K562 (cell line): Measurements from ENCODE around the gene OSBPL10. TPM values are rescaled to one million over a fixed set of nuclear protein-coding genes. Genes with fewer than 3 reads are reported as not detected.

Experiments used
- ATAC-seq: fragments of 200-7000 bp; cut with Tn5 transposase; 3 replicates; pipeline ENCODE4 v1.9.1; 2020; ENCODE audit warnings: moderate library complexity
- BruUV-seq: library from RNA; stranded (reverse); fragments of 400-500 nt; replicated peaks from 2 replicates; lab custom pipeline; 2021; lab: Mats Ljungman, UMichigan
- CTCF ChIA-PET: fragments of 300-600 bp; formaldehyde crosslinking; extraction: SDS; loops from one replicate; lab custom pipeline; 2021; ENCODE audit warnings: low intra/inter-chr PET ratio; lab: Yijun Ruan, JAX
- POLR2A ChIA-PET: fragments of 300-600, 350-650 bp; sonication (Branson Sonifier 250); formaldehyde crosslinking; extraction: SDS; loops from one replicate; lab custom pipeline; 2021; ENCODE audit warnings: antibody characterized with exemption, inconsistent platforms; lab: Yijun Ruan, JAX
- DNase-seq, 4 experiments: peaks; one replicate each; pipeline versions ENCODE4 v3.0.0 to v3.0.0-alpha.2; 2011 to 2018; ENCODE audit warnings: low spot score in 3 of 4, mixed read lengths in 3 of 4; ENCODE audit errors: extremely low read depth in 1 of 4
- FAIRE-seq: peaks from 2 replicates; lab custom pipeline; 2011; peaks lifted over from hg19 to GRCh38; lab: Jason Lieb, UNC
- H2AFZ ChIP-seq: 2 replicates; pipeline ENCODE4 v1.6.0; 2011; ENCODE audit warnings: low read depth, low read length, control low read depth, inconsistent platforms
- H3K27ac ChIP-seq: fragments of 200-600 bp; 3 replicates; pipeline ENCODE4 v1.8.0; 2011; ENCODE audit warnings: low read depth, mild to moderate bottlenecking, control low read depth, inconsistent platforms, low read length, moderate library complexity, mixed read lengths; ENCODE audit errors: extremely low read depth
- H3K27me3 ChIP-seq, 2 experiments: fragments of 300-600 bp in 1 of 2; 2 replicates in 1 of 2; 3 replicates in 1 of 2; pipeline versions ENCODE4 v1.6.0 to v1.8.0; 2011; ENCODE audit warnings: inconsistent platforms in 2 of 2, low read length in 2 of 2, mild to moderate bottlenecking in 1 of 2, mixed read lengths in 1 of 2, moderate library complexity in 1 of 2; ENCODE audit not compliant: control insufficient read depth in 2 of 2, insufficient read depth in 2 of 2
- H3K36me3 ChIP-seq: fragments of 300-600 bp; 3 replicates; pipeline ENCODE4 v1.8.0; 2011; ENCODE audit warnings: mild to moderate bottlenecking, low read length, inconsistent platforms; ENCODE audit not compliant: control insufficient read depth, insufficient read depth
- H3K4me1 ChIP-seq, 2 experiments: fragments of 200-600 bp in 1 of 2; replicated peaks in 1 of 2; 2 replicates in 1 of 2; 3 replicates in 1 of 2; pipeline versions ENCODE4 v1.5.1 to v1.8.0; 2011; ENCODE audit warnings: inconsistent platforms in 2 of 2, low read length in 2 of 2, mild to moderate bottlenecking in 1 of 2, mixed read lengths in 1 of 2, moderate library complexity in 1 of 2; ENCODE audit not compliant: control insufficient read depth in 2 of 2, insufficient read depth in 2 of 2
- H3K4me2 ChIP-seq: 2 replicates; pipeline ENCODE4 v1.6.1; 2011; ENCODE audit warnings: low read length, control low read depth, inconsistent platforms, mixed read lengths; ENCODE audit not compliant: insufficient read depth
- H3K4me3 ChIP-seq: fragments of 200-600 bp; sonication (generic), shearing (Covaris generic); 2 replicates; pipeline ENCODE4 v1.5.1; 2016; ENCODE audit warnings: control low read depth, inconsistent platforms
- H3K79me2 ChIP-seq: fragments of 200-600 bp; 3 replicates; pipeline ENCODE4 v1.8.0; 2011; ENCODE audit warnings: low read length, inconsistent platforms; ENCODE audit not compliant: control insufficient read depth, insufficient read depth
- H3K9ac ChIP-seq, 2 experiments: 2 replicates each; pipeline versions ENCODE4 v1.6.0 to v1.6.1; 2011; ENCODE audit warnings: low read depth in 2 of 2, low read length in 2 of 2, control low read depth in 1 of 2, inconsistent platforms in 1 of 2, mild to moderate bottlenecking in 1 of 2, mixed read lengths in 1 of 2; ENCODE audit not compliant: insufficient read depth in 1 of 2
- H3K9me1 ChIP-seq: one replicate; pipeline ENCODE4 v1.6.0; 2011; ENCODE audit warnings: inconsistent platforms, mild to moderate bottlenecking, low read length, moderate library complexity; ENCODE audit not compliant: control insufficient read depth, insufficient read depth
- H3K9me3 ChIP-seq: replicated peaks from 2 replicates; pipeline ENCODE4 v1.5.1; 2011; ENCODE audit warnings: low read depth, low read length, inconsistent platforms; ENCODE audit not compliant: control insufficient read depth, insufficient read depth
- H4K20me1 ChIP-seq: replicated peaks from 2 replicates; pipeline ENCODE4 v1.6.1; 2011; ENCODE audit warnings: low read length, inconsistent platforms, mixed read lengths; ENCODE audit not compliant: control insufficient read depth, insufficient read depth
- FOXA1 ChIP-seq: fragments of 450-650 bp; IDR thresholded peaks from 2 replicates; pipeline ENCODE4 v1.6.1; 2016; ENCODE audit warnings: mild to moderate bottlenecking, borderline replicate concordance
- PTTG1 ChIP-seq: fragments of 450-650 bp; IDR thresholded peaks from 2 replicates; pipeline ENCODE4 v1.6.1; 2016; ENCODE audit warnings: low read depth, mild to moderate bottlenecking, missing genetic modification characterization, missing compliant biosample characterization
- SP2 ChIP-seq: IDR thresholded peaks from 2 replicates; pipeline ENCODE4 v1.6.1; 2011; ENCODE audit warnings: mild to moderate bottlenecking, low read depth, low read length, moderate library complexity; ENCODE audit not compliant: poor library complexity, severe bottlenecking; ENCODE audit errors: extremely low read depth
- TCF3 ChIP-seq: sonication (generic); formaldehyde crosslinking; IDR thresholded peaks from 2 replicates; pipeline ENCODE4 v1.4.0; 2020; ENCODE audit warnings: mild to moderate bottlenecking, missing genetic modification reagents
- TEAD4 ChIP-seq, 2 experiments: sonication (generic) in 1 of 2; formaldehyde crosslinking in 1 of 2; IDR thresholded peaks; 2 replicates each; pipeline versions ENCODE4 v1.6.1 to v1.8.0; 2012 to 2022; ENCODE audit warnings: borderline replicate concordance in 1 of 2, inconsistent platforms in 1 of 2, low read length in 1 of 2, mild to moderate bottlenecking in 1 of 2, missing genetic modification reagents in 1 of 2
- ZNF347 ChIP-seq: fragments of 450-650 bp; formaldehyde crosslinking; IDR thresholded peaks from 2 replicates; pipeline ENCODE4 v1.4.0; 2020; ENCODE audit warnings: low read depth, mild to moderate bottlenecking, moderate library complexity
- WGBS: fragments of 100-300 bp; shearing (Covaris generic); methylation state at CpG from one replicate; pipeline ENCODE4 v1.1.6; 2016; ENCODE audit warnings: low coverage, mixed read lengths; ENCODE audit not compliant: insufficient coverage; ENCODE audit errors: missing lambda C conversion rate; 5-methylcytosine and 5-hydroxymethylcytosine counted together
- in situ Hi-C: fragments of 300-500 bp; cut with MboI; formaldehyde crosslinking; loops from 4 replicates; pipeline ENCODE4 v1.15.0; 2018; ENCODE audit warnings: inconsistent platforms, mixed read lengths
- intact Hi-C: fragments of 100-400 bp; cut with micrococcal nuclease; formaldehyde crosslinking; loops from 2 replicates; pipeline ENCODE4 v1.14.2; 2022
- polyA plus RNA-seq, 8 experiments: library from polyadenylated mRNA; depleted of rRNA in 4 of 8; stranded (reverse) in 5 of 8; unstranded in 3 of 8; fragments of >200 nt; fragmentation: Nextera tagmentation in 2 of 8; fragmentation: Illumina TruSeq in 1 of 8; extraction: Ambion mirVana in 2 of 8; extraction: Trizol in 1 of 8; gene quantifications; 2 replicates each; pipeline versions ENCODE4 v1.2.1 to v1.2.3, GENCODE V29; 2011 to 2014; ENCODE audit warnings: inconsistent platforms in 1 of 8, missing spikeins in 1 of 8
- total RNA-seq, 7 experiments: library from RNA; depleted of rRNA in 6 of 7; stranded (reverse); fragments of >200 nt in 6 of 7; fragmentation: Illumina TruSeq in 2 of 7; extraction: Trizol in 2 of 7; gene quantifications; 2 replicates each; pipeline versions ENCODE4 v1.2.1 to v1.2.3, GENCODE V29; 2011 to 2021; ENCODE audit warnings: low replicate concordance in 1 of 7
- TF ChIP-seq, protein P1 (sequence below): fragments of 450-650 bp; formaldehyde crosslinking; IDR thresholded peaks from 2 replicates; pipeline ENCODE4 v1.4.0; 2022; ENCODE audit warnings: missing genetic modification characterization
- TF ChIP-seq, protein P2 (sequence below): fragments of 450-650 bp; IDR thresholded peaks from 2 replicates; pipeline ENCODE4 v1.6.1; 2017; ENCODE audit warnings: antibody characterized with exemption, mild to moderate bottlenecking
- TF ChIP-seq, protein P3 (sequence below): IDR thresholded peaks from 2 replicates; pipeline ENCODE4 v1.6.1; 2011; ENCODE audit not compliant: insufficient read length; ENCODE audit errors: extremely low read depth

OSBPL10 gene
- total and polyA plus RNA-seq, 9 of the 15 experiments (the other 6 are each of a cell fraction or from before 2014, with no cell fraction given), result 0.03 to 0.19 (median 0.14) TPM; not detected in 2

DNA sequence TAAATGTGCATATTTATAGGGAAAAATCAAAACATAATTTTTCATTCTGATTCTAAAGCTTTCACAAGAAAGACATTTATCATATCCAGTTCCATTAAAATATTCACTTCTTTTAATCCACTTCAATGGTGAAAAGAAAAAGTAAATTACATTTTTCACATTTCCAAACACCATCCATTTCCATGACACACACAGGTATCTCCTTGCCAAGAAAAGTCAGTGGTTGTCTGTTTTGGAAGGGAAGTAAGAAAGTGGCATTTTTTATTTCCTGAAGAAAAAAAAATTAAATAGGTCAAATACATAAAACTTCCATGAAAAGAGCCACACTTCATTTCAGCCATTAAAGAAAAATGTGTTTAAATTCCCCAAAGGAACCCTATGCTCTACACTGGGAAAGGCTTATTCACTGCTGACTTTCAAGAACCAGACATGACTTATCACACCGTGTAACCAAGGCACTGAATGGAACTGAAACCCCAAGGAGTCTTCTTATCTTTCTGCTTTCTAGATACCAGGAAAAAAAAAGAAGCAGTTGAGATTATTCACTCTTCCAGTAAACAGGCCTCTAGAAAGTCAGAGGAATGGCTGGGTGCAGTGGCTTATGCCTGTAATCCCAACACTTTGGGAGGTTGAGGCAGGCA is 44.5 kb downstream of the OSBPL10 start:
- Histone ChIP-seq H3K36me3 (no peaks in the 10 kb centered on the region), H3K27ac (no peak overlapping the region), H3K9me1 (no peaks in the 10 kb centered on the region), H3K4me1 (no peaks in the 10 kb centered on the region), H3K4me2 (no peak overlapping the region), H3K79me2 (no peaks in the 10 kb centered on the region), H4K20me1 (no peaks in the 10 kb centered on the region), H3K9ac (no peak overlapping the region), H3K4me3 (no peak overlapping the region), H2AFZ (no peak overlapping the region), H3K27me3 (no peaks in the 10 kb centered on the region), H3K9me3 (no peaks in the 10 kb centered on the region)
- BruUV-seq, result no TSS peak
- FAIRE-seq (no peak), DNase-seq (no peak), ATAC-seq (no peak)
- ChIA-PET POLR2A (interaction anchor here (0.6 kb wide), 1 partner anchor 220 kb away, joined by 3 read pairs; no protein-coding TSS in a partner anchor), CTCF (no interaction called here)
- TF ChIP-seq PTTG1 (tag) (no peak), TCF3 (CRISPR knock-in tag) (no peak), FOXA1 (no peak), TEAD4 (IDR thresholded peaks at IDR 0.05; ENCODE audit: low read length) (no peak), TEAD4 (CRISPR knock-in tag; IDR thresholded peaks at IDR 0.05; ENCODE audit: borderline replicate concordance) (no peak), ZNF347 (CRISPR knock-in tag) (no peak), SP2 (no peak)
- TF ChIP-seq, protein P1, sequence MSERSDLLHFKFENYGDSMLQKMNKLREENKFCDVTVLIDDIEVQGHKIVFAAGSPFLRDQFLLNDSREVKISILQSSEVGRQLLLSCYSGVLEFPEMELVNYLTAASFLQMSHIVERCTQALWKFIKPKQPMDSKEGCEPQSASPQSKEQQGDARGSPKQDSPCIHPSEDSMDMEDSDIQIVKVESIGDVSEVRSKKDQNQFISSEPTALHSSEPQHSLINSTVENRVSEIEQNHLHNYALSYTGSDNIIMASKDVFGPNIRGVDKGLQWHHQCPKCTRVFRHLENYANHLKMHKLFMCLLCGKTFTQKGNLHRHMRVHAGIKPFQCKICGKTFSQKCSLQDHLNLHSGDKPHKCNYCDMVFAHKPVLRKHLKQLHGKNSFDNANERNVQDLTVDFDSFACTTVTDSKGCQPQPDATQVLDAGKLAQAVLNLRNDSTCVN (CRISPR knock-in tag), result no peak
- TF ChIP-seq, protein P2, sequence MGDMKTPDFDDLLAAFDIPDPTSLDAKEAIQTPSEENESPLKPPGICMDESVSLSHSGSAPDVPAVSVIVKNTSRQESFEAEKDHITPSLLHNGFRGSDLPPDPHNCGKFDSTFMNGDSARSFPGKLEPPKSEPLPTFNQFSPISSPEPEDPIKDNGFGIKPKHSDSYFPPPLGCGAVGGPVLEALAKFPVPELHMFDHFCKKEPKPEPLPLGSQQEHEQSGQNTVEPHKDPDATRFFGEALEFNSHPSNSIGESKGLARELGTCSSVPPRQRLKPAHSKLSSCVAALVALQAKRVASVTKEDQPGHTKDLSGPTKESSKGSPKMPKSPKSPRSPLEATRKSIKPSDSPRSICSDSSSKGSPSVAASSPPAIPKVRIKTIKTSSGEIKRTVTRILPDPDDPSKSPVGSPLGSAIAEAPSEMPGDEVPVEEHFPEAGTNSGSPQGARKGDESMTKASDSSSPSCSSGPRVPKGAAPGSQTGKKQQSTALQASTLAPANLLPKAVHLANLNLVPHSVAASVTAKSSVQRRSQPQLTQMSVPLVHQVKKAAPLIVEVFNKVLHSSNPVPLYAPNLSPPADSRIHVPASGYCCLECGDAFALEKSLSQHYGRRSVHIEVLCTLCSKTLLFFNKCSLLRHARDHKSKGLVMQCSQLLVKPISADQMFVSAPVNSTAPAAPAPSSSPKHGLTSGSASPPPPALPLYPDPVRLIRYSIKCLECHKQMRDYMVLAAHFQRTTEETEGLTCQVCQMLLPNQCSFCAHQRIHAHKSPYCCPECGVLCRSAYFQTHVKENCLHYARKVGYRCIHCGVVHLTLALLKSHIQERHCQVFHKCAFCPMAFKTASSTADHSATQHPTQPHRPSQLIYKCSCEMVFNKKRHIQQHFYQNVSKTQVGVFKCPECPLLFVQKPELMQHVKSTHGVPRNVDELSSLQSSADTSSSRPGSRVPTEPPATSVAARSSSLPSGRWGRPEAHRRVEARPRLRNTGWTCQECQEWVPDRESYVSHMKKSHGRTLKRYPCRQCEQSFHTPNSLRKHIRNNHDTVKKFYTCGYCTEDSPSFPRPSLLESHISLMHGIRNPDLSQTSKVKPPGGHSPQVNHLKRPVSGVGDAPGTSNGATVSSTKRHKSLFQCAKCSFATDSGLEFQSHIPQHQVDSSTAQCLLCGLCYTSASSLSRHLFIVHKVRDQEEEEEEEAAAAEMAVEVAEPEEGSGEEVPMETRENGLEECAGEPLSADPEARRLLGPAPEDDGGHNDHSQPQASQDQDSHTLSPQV, result no peak
- TF ChIP-seq, protein P3, sequence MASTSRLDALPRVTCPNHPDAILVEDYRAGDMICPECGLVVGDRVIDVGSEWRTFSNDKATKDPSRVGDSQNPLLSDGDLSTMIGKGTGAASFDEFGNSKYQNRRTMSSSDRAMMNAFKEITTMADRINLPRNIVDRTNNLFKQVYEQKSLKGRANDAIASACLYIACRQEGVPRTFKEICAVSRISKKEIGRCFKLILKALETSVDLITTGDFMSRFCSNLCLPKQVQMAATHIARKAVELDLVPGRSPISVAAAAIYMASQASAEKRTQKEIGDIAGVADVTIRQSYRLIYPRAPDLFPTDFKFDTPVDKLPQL, result no peak
- in situ Hi-C loops (no loop called here), intact Hi-C loops (no loop called here)
- WGBS, result 0% methylated on average over 1 of the region's 1 CpG
